ENCODE measurements around the gene CATSPER3.

Gene CATSPER3

DNA sequence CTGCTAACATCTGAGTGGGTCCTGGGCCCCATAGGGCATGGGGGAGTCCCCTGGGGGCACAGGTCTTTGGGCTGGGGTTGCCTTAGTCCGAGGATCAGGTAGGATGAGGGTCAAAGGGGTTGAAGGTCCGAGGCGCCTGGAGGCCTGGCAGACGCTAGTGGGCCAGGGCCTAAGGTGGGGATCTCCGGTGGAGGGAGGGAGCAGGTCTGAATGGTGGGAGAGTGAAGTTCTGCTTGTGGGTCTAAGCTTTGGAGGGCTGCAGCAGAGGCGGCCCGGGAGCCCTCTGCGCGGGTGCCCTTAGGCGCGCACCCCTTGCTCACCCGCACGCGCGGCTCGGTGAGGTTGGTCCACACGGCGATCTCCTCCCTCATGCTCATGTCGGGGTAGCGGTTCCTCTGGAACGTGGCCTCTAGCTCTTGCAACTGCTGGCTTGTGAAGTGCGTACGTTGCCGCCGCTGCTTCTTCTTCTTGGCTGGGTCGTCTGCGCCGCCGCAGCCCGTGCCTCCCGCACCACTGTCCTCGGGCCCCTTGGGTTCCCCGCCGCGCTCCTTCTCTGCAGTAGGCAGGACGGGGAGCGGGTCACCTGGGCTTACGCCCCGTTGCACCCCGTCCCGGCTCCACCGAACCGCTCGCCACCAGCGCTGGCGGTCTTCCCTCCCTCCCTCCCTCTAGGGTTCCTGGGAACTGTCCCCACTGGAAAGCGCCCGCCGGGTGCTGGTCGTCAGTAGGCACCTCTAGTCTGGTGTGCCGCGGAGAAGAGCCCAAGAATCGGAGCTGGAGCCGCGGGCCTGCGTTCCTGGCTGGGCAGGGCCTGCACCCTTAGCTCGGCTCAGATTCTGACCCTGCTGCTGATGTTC lies 63.5 kb downstream of the CATSPER3 start:
- DNase-seq, result peak; percentile 40 to 52

DNA sequence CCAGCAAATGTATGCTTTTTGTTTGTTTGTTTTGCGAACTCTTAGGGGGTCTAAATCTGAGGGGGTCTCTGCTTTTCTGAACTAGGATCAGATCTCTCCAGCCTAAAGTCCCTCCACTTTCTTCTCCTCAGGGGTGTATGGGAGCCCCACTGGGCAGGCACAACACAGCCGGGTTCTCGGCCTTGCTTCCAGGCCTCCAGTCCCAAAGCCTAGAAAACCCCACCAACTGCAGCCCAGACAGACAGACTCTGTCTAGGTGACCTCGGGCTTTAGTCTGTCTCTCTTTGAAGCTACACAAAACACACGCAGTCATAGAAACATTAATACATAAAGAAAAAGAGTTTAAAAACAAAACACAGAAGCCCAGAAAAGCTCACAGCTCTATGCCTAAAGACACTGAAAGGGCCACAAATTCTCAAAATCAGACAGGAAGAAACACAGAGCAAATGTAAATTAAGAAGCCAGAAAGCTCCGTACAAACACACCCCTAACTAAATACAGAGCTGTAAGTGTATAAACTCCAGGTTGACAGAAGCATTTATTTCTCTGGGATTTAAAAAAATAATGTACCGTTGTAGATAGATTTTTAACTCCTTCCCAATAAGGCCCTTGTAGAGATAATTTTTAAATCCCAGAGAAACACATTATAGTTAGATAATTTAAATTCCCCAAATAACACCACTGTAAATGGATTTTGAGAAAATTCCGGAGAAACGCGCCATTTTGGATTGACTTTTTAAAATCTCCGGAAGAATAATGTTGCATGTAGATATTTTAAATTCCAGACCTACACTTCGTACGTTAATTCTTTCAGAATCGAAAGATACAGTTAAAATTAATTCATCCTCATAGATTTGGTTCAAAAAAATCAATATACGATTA lies 64.3 kb downstream of the CATSPER3 start:
- no peak for DNase-seq

DNA sequence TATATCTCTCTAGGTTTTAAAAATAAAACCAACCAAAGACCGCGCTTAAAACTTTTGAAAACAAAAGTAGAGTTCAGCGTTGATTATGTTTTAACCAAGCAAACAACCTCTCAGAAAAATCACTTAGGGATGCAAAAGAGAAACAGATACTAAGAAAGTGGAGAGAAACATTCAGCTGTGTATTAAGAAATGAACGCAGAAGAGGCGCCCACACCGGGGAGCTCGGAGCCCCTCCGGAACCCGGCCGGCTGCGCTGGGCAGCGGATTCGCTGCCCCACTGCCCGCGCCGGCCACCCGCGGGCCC lies 64.9 kb downstream of the CATSPER3 start:
- DNase-seq, result no peak

GRCh38 chr5:135032999-135033861 lies 65.5 kb downstream of the CATSPER3 start:
- DNase-seq, result peak; percentile 55 to 57

DNA sequence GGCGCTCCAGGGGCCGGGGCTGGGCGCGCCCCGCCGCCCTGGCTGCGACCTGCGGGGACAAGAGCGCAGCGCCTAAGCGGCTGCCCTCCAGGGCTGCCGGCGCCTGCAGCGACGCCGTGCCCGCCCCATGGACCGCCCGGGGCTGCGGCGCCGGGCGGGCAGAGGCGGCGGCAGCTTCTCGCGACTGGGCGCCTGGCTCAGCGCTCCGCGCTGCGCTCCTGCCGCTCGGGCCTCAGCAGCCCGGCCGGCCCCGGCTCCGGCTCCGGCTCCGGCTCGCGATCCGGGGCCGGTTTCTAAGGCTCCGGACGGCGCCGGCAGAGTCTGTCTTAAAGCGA lies 66.2 kb downstream of the CATSPER3 start, which contains the start of gene PITX1:
PITX1 (minus strand) TSS at position 328 of the 335 bp plus-strand sequence. CDS start 347 bp downstream, outside the sequence.
- peak in 1 of 2 experiments; percentile 39 for DNase-seq

DNA sequence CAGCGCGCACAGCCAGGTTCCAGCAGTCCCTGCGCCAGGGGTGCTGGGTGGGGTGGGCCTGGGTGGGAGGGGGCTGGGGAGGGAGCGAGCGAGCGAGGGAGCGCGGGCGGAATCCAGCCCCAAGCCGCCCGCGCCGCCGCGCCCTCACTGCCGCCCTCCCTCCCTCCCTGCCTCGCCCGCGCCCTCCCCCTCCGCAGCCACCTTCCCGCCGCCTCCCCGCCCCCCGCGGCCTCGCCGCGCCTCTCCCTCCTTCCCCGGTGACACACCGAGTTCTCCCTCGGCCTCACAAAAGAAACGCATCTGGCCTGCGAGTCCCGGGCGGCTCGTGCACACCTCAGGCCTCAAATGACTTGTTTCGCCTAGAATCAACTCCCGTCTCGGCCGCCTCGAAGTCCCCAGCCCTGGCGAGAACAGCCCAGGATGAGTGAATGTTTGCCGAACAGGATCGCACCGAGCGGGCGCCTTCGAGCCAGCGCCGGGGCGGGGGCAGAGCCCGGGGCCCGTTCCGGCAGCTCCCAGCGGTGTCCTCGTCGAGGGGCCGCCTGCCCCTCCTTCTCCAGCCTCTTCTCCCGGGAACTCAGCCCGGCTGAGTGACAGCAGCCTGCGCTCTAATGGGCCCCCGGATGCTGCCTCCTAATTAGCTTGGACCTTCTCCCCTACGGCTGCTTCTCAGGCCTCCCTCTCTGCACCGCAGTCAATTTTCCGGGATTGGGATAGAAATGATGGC lies 66.7 kb downstream of the CATSPER3 start:
- peak; percentile 56 to 58 for DNase-seq

GRCh38 chr5:135034963-135035677 lies 67.4 kb downstream of the CATSPER3 start:
- no peak for DNase-seq

DNA sequence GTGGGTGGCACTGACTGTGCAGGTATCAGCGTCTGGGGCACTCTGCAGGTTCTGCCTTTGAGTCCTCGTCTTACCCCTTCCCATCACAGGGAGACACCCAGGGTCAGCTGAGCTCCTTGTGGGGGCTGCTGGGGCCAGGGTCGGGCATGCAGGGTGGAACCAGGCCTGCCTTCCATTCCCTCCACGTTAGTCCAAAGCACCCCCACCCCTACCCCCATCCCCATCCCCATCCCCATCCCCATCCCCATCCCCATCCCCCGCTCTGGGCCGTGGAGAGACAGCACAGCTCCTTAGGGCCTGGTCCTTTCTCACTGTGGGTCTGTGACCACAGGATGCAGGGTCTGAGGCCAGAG lies 67.9 kb downstream of the CATSPER3 start:
- DNase-seq, result no peak

- peak in 1 of 2 experiments; percentile 31 for DNase-seq
Observed at GRCh38 chr5:135036405-135036804, 68.7 kb downstream of the CATSPER3 start.

DNA sequence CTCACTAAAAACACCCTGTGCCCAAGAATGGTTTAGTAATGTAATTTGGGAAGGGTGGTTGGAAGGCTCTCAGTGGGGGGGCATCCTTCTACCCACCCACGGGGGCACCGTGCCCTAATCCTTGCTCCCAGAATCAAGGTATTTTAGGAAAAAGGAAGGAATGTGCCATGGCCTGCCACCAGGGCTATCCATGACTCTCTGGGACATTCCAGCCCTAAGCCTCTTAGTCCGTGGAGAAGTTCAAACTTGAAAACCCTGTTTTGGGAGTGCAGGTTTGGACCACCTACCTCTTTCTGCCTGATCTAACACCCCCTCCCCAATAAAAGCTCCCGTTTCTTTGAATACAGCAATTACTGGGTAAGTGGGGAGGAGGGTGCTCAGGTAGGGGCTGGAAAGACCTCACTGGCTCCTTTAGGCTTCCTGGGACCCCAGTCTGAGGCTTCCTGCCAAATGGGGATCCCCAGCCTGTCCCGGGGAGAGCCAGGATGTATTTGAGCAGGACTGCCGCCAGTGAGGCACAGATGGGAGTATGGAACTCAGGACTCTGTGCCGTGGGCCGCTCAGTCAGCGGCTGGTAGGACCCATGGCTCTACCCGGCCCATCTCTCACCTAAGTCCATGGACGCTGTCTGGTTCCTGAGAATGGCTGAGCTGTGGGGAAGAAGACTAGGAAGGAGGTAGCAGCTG lies 70.0 kb downstream of the CATSPER3 start:
- no peak for DNase-seq

DNA sequence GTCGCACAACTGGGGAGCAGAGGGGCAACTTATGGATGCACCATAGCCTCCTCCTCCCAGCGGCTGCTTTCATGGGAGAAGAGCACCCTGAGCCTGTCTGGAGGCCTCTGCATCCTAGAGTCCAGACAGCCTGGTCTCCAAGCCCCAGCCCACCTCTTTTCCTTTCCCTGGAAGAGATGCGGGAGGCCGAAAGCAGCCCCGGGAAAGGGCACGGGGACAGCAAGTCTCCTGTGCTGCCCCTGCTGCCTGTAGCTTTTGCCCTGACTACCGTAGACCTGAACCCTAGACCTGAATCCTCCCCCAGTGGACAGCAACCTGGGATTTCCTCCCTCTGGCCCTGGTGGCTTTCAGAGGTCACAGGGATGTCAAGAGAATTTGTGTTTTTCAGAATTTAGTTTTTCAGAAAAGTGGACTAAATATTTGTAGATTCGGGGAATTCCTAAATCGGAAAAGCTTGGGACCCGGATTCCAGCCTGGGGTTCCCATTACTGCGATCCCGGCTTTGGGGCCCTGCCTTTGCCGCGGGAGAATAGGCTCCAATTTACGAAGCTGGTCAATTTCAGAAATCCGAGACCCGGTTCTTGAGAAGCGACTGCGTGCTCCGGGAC lies 70.6 kb downstream of the CATSPER3 start:
- no peak for DNase-seq

DNA sequence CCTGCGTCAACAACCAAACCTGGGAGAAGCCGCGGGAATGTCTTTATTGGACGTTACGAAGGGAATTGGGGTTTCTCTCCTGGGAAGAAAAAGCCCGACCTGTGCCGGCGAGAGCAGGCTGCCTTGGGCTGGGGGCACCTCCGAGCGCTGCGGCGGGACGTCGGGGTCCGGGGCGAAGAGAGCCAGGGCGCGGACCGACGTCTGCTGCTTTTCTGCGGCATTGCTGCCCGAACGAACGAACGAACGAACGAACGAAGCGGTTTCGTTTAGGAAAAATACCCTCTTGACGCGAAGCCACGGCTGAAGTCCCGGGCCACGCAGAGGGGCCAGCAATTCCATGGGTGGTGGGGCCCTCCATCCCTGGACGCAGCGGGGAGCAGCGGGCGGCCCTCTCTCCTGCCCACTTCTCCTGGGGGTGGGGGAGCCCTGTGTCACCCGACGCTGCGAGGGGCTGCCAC lies 71.1 kb downstream of the CATSPER3 start:
- peak in 1 of 2 experiments; percentile 24 for DNase-seq

DNA sequence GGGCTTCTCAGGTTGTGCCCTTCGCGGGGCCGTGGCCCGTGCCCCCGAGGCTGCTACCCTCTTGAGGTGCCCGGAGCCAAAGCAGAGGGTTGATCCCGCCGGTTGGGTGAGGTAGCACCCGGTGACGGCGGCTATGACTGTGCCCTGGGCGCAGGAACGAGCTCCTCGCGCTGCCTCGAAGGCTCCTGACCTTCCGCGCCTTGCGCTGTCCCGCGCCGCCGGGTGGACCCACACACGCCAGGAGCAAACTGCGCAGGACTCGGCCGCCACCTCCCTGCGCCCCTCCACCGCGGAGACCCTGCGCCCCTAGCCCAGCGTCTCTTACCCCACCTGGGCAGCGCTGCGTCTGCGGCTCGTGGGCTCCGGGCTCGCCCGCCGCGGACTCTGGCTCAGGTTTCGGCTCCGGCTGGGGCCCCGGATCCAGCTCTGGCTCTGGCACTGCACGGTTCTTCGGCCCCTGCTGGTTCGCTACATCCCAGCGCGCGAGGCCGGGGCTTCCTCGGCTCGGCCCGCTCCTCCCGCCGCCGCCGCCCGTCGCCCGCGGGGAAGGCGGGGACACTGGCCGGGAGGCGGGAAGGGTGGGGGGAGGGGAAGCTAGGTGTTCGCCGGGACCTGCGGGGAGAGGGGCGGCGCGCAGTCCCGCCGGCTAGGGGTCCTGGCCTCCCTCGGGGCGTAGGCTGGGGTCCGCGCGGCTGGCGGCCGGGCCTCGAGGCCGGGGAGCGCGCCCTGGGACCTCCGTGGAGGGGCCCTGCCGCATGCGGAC lies 71.7 kb downstream of the CATSPER3 start:
- DNase-seq, result peak; percentile 44 to 52

DNA sequence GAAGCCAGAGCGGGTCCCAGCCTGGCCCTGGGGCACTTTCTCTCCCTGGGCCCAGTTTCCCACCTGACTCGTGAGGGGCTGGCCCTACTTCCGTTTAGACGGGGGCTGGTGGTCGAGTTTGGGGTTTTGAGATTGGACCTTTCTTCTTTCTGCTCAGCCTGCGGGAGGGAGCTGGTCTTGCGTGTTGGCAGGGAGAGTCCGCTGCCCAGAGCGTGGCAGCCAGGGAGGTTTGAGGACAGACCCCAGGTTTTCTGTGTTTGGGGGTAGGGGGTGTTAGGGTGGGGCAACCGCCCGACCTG lies 72.3 kb downstream of the CATSPER3 start:
- DNase-seq, result peak in 1 of 2 experiments; percentile 24

DNA sequence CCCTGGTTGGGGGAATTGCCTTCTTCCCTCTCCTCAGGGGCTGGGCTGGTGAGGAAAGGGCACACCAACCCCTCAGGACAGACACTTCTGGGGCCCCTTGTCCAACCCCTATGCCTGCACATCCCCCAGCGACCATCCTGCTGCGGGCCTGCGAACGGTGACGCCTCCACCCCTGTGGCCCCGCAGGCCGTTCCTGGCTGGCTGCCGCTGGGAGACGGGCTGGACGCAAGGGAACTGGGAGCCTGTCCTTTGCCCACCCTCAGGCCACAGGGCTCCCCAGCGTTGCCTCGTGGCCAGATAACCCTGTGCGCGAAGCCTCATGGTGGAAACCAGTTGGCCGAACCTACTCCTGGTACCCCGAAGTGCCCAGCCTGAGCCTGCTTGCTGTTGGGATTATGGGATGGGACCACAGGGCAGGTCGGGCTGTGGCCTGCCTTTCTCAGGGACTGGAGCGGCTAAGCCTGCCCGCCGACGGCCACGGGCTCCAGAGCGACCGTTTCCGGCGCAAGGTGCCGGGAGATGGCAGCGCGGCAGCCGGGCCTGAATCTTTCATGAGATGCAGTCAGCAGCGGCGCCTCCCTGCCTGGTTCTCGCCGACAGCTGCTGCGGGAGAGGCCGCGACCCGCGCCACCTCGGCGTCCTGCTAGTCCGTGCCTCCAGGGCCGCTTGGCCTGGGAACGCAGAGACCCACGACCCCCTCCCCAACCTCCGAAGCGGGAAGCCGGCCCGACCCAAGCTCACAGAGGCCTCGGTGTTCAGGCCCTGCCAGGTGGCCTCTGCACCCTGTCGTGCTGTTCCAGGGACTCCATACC lies 72.8 kb downstream of the CATSPER3 start:
- DNase-seq, result peak; percentile 23 to 43

DNA sequence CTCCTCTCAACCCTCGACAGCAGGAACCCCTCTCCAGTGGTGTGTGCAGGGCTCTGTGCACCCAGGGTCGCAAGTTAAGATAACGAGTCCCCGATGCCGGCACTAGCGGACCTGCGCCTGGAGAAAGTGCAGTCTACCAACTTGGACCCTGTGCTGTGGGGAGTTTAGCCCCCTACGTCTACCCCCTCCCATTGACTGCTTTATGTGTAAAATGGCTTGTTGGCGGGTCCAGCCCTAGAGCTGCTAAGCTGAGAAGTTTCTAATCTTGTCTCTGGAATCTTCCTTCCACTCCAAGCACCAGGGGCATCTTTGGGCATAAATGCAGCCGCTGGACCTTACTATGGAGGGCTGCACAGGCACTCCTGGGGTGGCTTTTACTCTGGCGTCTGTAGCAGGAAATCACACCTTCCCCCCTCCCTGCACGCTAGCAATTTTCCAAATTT lies 73.5 kb downstream of the CATSPER3 start:
- no peak for DNase-seq

DNA sequence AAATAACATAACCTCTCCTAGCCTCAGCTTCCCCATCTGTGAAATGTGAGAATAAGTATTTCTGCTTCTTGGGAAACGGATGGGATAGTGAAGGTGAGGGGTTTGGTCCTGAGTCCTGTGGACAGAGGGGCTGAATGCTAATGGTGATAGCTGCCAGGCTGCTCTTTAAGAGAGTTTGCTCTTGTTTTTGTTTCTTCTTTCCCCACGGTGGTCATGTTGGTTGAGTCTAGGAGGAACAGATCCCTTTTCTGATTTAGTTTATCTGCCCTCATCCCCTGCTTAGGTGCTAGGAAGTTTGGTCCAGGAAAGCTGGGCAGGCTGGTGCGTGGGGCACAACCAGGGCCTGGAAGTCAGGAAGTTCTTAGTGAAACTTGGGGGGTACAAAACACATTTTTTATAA lies 74.0 kb downstream of the CATSPER3 start:
- DNase-seq, result no peak

DNA sequence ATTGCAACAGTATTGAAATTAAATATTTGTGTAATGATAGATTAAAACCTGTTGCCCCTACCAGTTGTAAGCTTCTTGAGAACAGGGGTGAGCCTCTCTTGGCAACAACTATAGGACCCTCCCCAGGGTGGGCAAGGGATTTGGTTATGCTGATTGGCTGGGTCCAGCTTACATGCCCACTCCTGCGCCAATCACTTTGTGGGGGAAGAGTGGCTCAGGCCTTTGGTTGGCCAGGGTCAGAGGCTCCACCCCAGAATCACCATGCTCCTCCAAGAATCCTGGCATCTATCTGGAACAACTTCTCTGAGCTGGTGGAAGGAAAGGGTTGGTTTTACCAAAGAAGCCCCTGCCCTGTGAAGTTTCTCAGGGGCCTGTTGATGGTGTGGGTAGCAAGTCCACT lies 74.9 kb downstream of the CATSPER3 start:
- no peak for DNase-seq

GRCh38 chr5:135045488-135045887 lies 77.8 kb downstream of the CATSPER3 start:
- no peak for DNase-seq
